ENCODE data around the gene PPARA. TPM values are rescaled to one million over a fixed set of nuclear protein-coding genes. Genes with fewer than 3 reads are reported as not detected.

The PPARA gene
- total RNA-seq, 1 donor from 2014 or later = 1.8 TPM

DNA sequence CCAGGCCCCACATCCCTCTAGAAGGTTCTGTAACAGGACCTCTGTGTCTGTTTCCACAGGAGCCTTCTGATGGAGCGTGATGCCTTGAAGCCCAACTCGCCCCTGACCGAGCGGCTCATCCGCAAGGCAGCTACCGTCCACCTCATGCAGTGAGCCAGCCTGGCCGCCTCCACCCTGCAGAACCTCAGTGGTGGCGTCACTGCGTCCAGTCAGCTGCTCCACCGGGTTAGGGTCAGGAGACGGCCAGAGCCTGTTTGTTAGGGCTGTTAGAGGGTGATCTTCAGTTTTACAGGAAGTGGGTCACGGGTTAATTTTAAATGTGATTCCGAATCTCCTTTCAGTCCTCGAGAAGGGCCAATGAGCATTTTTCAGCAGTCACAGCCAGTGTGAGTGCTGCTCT lies 142.4 kb downstream of the PPARA start:
- no peaks in the 10 kb centered on the region for H3K36me3 Mint-ChIP-seq (ENCODE audit: unreplicated experiment)
- DNase-seq = no peak
- H3K27ac Mint-ChIP-seq (ENCODE audit: unreplicated experiment) = no peak overlapping the region
- peaks cover 19% of the 10 kb centered on the region for H3K4me1 Mint-ChIP-seq (ENCODE audit: low read depth, unreplicated experiment)
- peaks cover 14% of the 10 kb centered on the region for H3K9me3 Mint-ChIP-seq (ENCODE audit: unreplicated experiment)
- H3K27me3 Mint-ChIP-seq (ENCODE audit: unreplicated experiment) = no peaks in the 10 kb centered on the region
- TF ChIP-seq CTCF (IDR thresholded peaks at IDR 0.05; ENCODE audit: partially characterized antibody, unreplicated experiment) = no peak
- no peak overlapping the region for H3K4me3 Mint-ChIP-seq (ENCODE audit: unreplicated experiment)

Other genes starting within 250 kb of the PPARA start
- 0.37 TPM for gene WNT7B, start 173.4 kb upstream of the PPARA start, total RNA-seq (ENCODE audit: unreplicated experiment)
- 6.9 TPM for gene CDPF1, start 99.8 kb downstream of the PPARA start, total RNA-seq (ENCODE audit: unreplicated experiment)
- not detected for gene PKDREJ, start 112.8 kb downstream of the PPARA start, total RNA-seq (ENCODE audit: unreplicated experiment)
- 12.5 TPM for gene TTC38, start 117.5 kb downstream of the PPARA start, total RNA-seq (ENCODE audit: unreplicated experiment)
- 7.5 TPM for gene GTSE1, start 146.3 kb downstream of the PPARA start, total RNA-seq (ENCODE audit: unreplicated experiment)
- gene TRMU, start 185.2 kb downstream of the PPARA start, total RNA-seq (ENCODE audit: unreplicated experiment) = 60.8 TPM